ENCODE results near the gene TNS1.

GRCh38 chr2:218013289-218013688 lies 10.5 kb upstream of the TNS1 start:
- TF ChIP-seq EZH2 (IDR thresholded peaks at IDR 0.05; ENCODE audit: low read length, unreplicated experiment) (no peak), EZH2phosphoT487 (IDR thresholded peaks at IDR 0.05; ENCODE audit: borderline replicate concordance, low read length) (no peak), CTCF (conservative IDR thresholded peaks at IDR 0.05; ENCODE audit: low read depth, low read length) (no peak)
